Trophoblast cell (in vitro differentiated cells and primary cell): Measurements from ENCODE around the gene RHPN2.

Experiments used
- DNase-seq, 2 donors: peaks; one replicate each; pipeline ENCODE4 v3.0.0-alpha.2; 2016
- H2AFZ ChIP-seq: 2 replicates; pipeline ENCODE4 v1.6.1; 2013; ENCODE audit warnings: low read length, moderate library complexity, mild to moderate bottlenecking; ENCODE audit not compliant: insufficient read depth, poor library complexity
- H2AK5ac ChIP-seq: 2 replicates; pipeline ENCODE4 v1.6.1; 2013; ENCODE audit warnings: mild to moderate bottlenecking, low read length
- H2BK120ac ChIP-seq: 2 replicates; pipeline ENCODE4 v1.6.1; 2013; ENCODE audit warnings: low read length, mild to moderate bottlenecking, moderate library complexity; ENCODE audit not compliant: insufficient read depth, poor library complexity
- H2BK12ac ChIP-seq: 2 replicates; pipeline ENCODE4 v1.6.1; 2013; ENCODE audit warnings: mild to moderate bottlenecking, low read length, moderate library complexity
- H2BK5ac ChIP-seq: 2 replicates; pipeline ENCODE4 v1.6.1; 2013; ENCODE audit warnings: low read length, low read depth, moderate library complexity, mild to moderate bottlenecking; ENCODE audit not compliant: poor library complexity
- H3K14ac ChIP-seq: 2 replicates; pipeline ENCODE4 v1.6.1; 2013; ENCODE audit warnings: mild to moderate bottlenecking, low read length
- H3K18ac ChIP-seq: 2 replicates; pipeline ENCODE4 v1.6.1; 2013; ENCODE audit warnings: mild to moderate bottlenecking, low read length
- H3K23ac ChIP-seq: 2 replicates; pipeline ENCODE4 v1.6.1; 2013; ENCODE audit warnings: low read length
- H3K27ac ChIP-seq: 2 replicates; pipeline ENCODE4 v1.5.1; 2013; ENCODE audit warnings: low read depth, mild to moderate bottlenecking, inconsistent platforms, low read length, moderate library complexity
- H3K27me3 ChIP-seq: 2 replicates; pipeline ENCODE4 v1.6.1; 2013; ENCODE audit warnings: inconsistent platforms, mild to moderate bottlenecking, low read length, moderate library complexity; ENCODE audit not compliant: insufficient read depth
- H3K36me3 ChIP-seq, 2 experiments: 1 replicate in 1 of 2; 2 replicates in 1 of 2; pipeline ENCODE4 v1.6.1; 2013; ENCODE audit warnings: low read length in 2 of 2, mild to moderate bottlenecking in 2 of 2, moderate library complexity in 1 of 2; ENCODE audit not compliant: insufficient read depth in 2 of 2, control insufficient read depth in 1 of 2
- H3K4ac ChIP-seq: 2 replicates; pipeline ENCODE4 v1.6.1; 2013; ENCODE audit warnings: low read depth, mild to moderate bottlenecking, low read length, moderate library complexity
- H3K4me1 ChIP-seq, 2 experiments: 1 replicate in 1 of 2; 2 replicates in 1 of 2; pipeline ENCODE4 v1.6.1; 2013; ENCODE audit warnings: low read length in 2 of 2, mild to moderate bottlenecking in 2 of 2, moderate library complexity in 1 of 2; ENCODE audit not compliant: insufficient read depth in 2 of 2, control insufficient read depth in 1 of 2
- H3K4me2 ChIP-seq: 2 replicates; pipeline ENCODE4 v1.6.1; 2013; ENCODE audit warnings: inconsistent platforms, mild to moderate bottlenecking, low read length, moderate library complexity
- H3K4me3 ChIP-seq: 2 replicates; pipeline ENCODE4 v1.5.1; 2013; ENCODE audit warnings: mild to moderate bottlenecking, low read depth, low read length, inconsistent platforms
- H3K79me1 ChIP-seq: one replicate; pipeline ENCODE4 v1.6.1; 2013; ENCODE audit warnings: low read length
- H3K79me2 ChIP-seq: 2 replicates; pipeline ENCODE4 v1.6.1; 2013; ENCODE audit warnings: low read length, mild to moderate bottlenecking; ENCODE audit not compliant: control insufficient read depth, insufficient read depth, poor library complexity
- H3K9ac ChIP-seq: 2 replicates; pipeline ENCODE4 v1.6.1; 2013; ENCODE audit warnings: mild to moderate bottlenecking, low read length
- H3K9me3 ChIP-seq: 2 replicates; pipeline ENCODE4 v1.6.1; 2013; ENCODE audit warnings: low read depth, mild to moderate bottlenecking, control low read depth, inconsistent platforms, low read length; ENCODE audit not compliant: insufficient read depth
- H4K12ac ChIP-seq: 2 replicates; pipeline ENCODE4 v1.6.1; 2013; ENCODE audit warnings: low read depth, mild to moderate bottlenecking, low read length, moderate library complexity
- H4K8ac ChIP-seq: 2 replicates; pipeline ENCODE4 v1.6.1; 2013; ENCODE audit warnings: low read depth, mild to moderate bottlenecking, low read length, moderate library complexity
- H4K91ac ChIP-seq: one replicate; pipeline ENCODE4 v1.6.1; 2013; ENCODE audit warnings: low read depth, mild to moderate bottlenecking, low read length, moderate library complexity
- WGBS: extraction: QIAGEN DNeasy Blood & Tissue Kit; methylation state at CpG from one replicate; pipeline ENCODE4 v1.1.7; 2013; ENCODE audit warnings: missing lambda C conversion rate; ENCODE audit not compliant: insufficient read length, insufficient coverage; ENCODE audit errors: extremely low coverage; 5-methylcytosine and 5-hydroxymethylcytosine counted together

Gene RHPN2

DNA sequence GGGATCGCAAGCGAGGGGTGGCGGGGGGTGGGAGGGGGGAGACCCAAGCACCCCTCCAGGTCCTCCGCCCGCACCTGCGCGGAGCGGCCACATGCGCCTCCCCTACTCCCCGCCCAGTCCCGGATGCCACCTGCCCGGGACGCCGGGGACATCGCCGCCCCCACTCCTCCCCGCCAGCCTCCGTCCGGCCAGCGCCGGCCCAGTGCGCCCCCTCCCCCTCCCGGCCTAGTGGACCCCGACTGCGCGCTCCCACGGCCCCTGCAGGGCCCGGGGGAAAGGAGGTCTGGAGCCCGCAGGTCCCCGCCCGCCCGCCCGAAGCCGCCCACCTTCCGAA, 263 bp downstream of the RHPN2 start:
- Histone ChIP-seq H3K79me2 (no peaks in the 10 kb centered on the region), H3K18ac (no peak overlapping the region), H3K27me3 (peaks cover 8% of the 10 kb centered on the region), H4K12ac (no peak overlapping the region), H2BK120ac (no peak overlapping the region), H3K4me3 (peak overlapping the region; percentile 66), H3K9ac (no peak overlapping the region), H3K79me1 (peaks cover 6% of the 10 kb centered on the region), H4K91ac (no peak overlapping the region), H2AFZ (no peak overlapping the region), H3K4me2 (peak overlapping the region; percentile 65), H3K27ac (no peak overlapping the region), H2BK12ac (no peak overlapping the region), H3K4ac (no peak overlapping the region), H2BK5ac (no peak overlapping the region), H2AK5ac (no peak overlapping the region), H3K4me1 (peaks cover 6 to 9% of the 10 kb centered on the region in 2 experiments), H4K8ac (no peak overlapping the region), H3K36me3 (no peaks in the 10 kb centered on the region), H3K23ac (no peak overlapping the region), H3K14ac (no peak overlapping the region), H3K9me3 (no peaks in the 10 kb centered on the region)
- no CpG with 5 or more reads among the region's 35 CpGs for WGBS
- no peak for DNase-seq

- no CpG with 5 or more reads among the region's 56 CpGs for WGBS
- peak overlapping the region; percentile 63 for H3K18ac ChIP-seq
- H3K9ac ChIP-seq: no peak overlapping the region
Measured at GRCh38 chr19:33063753-33064457, 783 bp downstream of the RHPN2 start.

GRCh38 chr19:33063356-33063752, 1.3 kb downstream of the RHPN2 start:
- H3K4me1 ChIP-seq: peaks cover 6 to 9% of the 10 kb centered on the region in 2 experiments
- H4K91ac ChIP-seq: no peak overlapping the region
- H2BK12ac ChIP-seq: no peak overlapping the region
- H3K23ac ChIP-seq: no peak overlapping the region
- no CpG with 5 or more reads among the region's 7 CpGs for WGBS
- H3K9ac ChIP-seq: no peak overlapping the region
- H4K12ac ChIP-seq: no peak overlapping the region
- peaks cover 6% of the 10 kb centered on the region for H3K79me1 ChIP-seq
- H2BK120ac ChIP-seq: no peak overlapping the region
- no peak overlapping the region for H4K8ac ChIP-seq
- no peak overlapping the region for H3K18ac ChIP-seq
- no peak overlapping the region for H2AK5ac ChIP-seq
- H3K4ac ChIP-seq: no peak overlapping the region
- H2AFZ ChIP-seq: no peak overlapping the region
- DNase-seq: peak in 1 of 2 donors; percentile 36
- H3K9me3 ChIP-seq: no peaks in the 10 kb centered on the region
- H3K4me3 ChIP-seq: no peak overlapping the region
- peaks cover 8% of the 10 kb centered on the region for H3K27me3 ChIP-seq
- peak overlapping the region; percentile 35 for H3K4me2 ChIP-seq
- H2BK5ac ChIP-seq: no peak overlapping the region
- H3K14ac ChIP-seq: no peak overlapping the region
- H3K36me3 ChIP-seq: no peaks in the 10 kb centered on the region
- H3K79me2 ChIP-seq: no peaks in the 10 kb centered on the region
- no peak overlapping the region for H3K27ac ChIP-seq

More at GRCh38 chr19:33063753-33064457, 783 bp downstream of the RHPN2 start:
- H3K4ac ChIP-seq: peak overlapping the region; percentile 10
- H2BK5ac ChIP-seq: no peak overlapping the region
- no peaks in the 10 kb centered on the region for H3K79me2 ChIP-seq
- H4K12ac ChIP-seq: no peak overlapping the region
- no peak overlapping the region for H4K91ac ChIP-seq
- H3K23ac ChIP-seq: no peak overlapping the region
- H3K9me3 ChIP-seq: no peaks in the 10 kb centered on the region
- no peak overlapping the region for H2BK120ac ChIP-seq
- peak overlapping the region; percentile 24 for H2BK12ac ChIP-seq
- H3K27ac ChIP-seq: no peak overlapping the region
- H3K4me1 ChIP-seq: peaks cover 6 to 9% of the 10 kb centered on the region in 2 experiments
- H2AFZ ChIP-seq: no peak overlapping the region
- peaks cover 8% of the 10 kb centered on the region for H3K27me3 ChIP-seq
- H3K4me3 ChIP-seq: peak overlapping the region; percentile 66
- peak overlapping the region; percentile 65 for H3K4me2 ChIP-seq
- no peak overlapping the region for H3K14ac ChIP-seq
- H2AK5ac ChIP-seq: no peak overlapping the region
- H4K8ac ChIP-seq: no peak overlapping the region
- DNase-seq: peak in 1 of 2 donors; percentile 38
- peaks cover 6% of the 10 kb centered on the region for H3K79me1 ChIP-seq
- H3K36me3 ChIP-seq: no peaks in the 10 kb centered on the region

GRCh38 chr19:33062902-33063301, 1.8 kb downstream of the RHPN2 start:
- no peaks in the 10 kb centered on the region for H3K9me3 ChIP-seq
- H3K4me3 ChIP-seq: no peak overlapping the region
- no peak overlapping the region for H3K9ac ChIP-seq
- no peak overlapping the region for H3K27ac ChIP-seq
- no peak overlapping the region for H2BK5ac ChIP-seq
- H4K8ac ChIP-seq: no peak overlapping the region
- no peak overlapping the region for H2AFZ ChIP-seq
- peaks cover 6 to 9% of the 10 kb centered on the region in 2 experiments for H3K4me1 ChIP-seq
- H3K79me2 ChIP-seq: no peaks in the 10 kb centered on the region
- H3K79me1 ChIP-seq: peaks cover 6% of the 10 kb centered on the region
- H3K4me2 ChIP-seq: no peak overlapping the region
- H3K36me3 ChIP-seq: no peaks in the 10 kb centered on the region
- no peak overlapping the region for H4K91ac ChIP-seq
- no peak overlapping the region for H2BK12ac ChIP-seq
- H2BK120ac ChIP-seq: no peak overlapping the region
- no peak overlapping the region for H3K18ac ChIP-seq
- H3K14ac ChIP-seq: no peak overlapping the region
- H4K12ac ChIP-seq: no peak overlapping the region
- no peak overlapping the region for H3K4ac ChIP-seq
- no peak overlapping the region for H3K23ac ChIP-seq
- WGBS: no CpG with 5 or more reads among the region's 5 CpGs
- no peak overlapping the region for H2AK5ac ChIP-seq
- peaks cover 8% of the 10 kb centered on the region for H3K27me3 ChIP-seq
- DNase-seq: peak in 1 of 2 donors; percentile 22
